Gastrocnemius medialis (tissue), 4 donors: ENCODE measurements around the gene OR2H2.

Source experiments
- POLR2A ChIP-seq, 2 donors: fragments of 450-650 bp; IDR thresholded peaks; one replicate each; pipeline ENCODE4 v1.6.1; 2017; ENCODE audit warnings: antibody characterized with exemption in 2 of 2, mild to moderate bottlenecking in 2 of 2, moderate library complexity in 2 of 2
- TF ChIP-seq, protein P1 (sequence below), 5 experiments: fragments of 450-650 bp in 3 of 5; fragments of 200-600 bp in 2 of 5; sonication (generic) in 2 of 5; IDR thresholded peaks in 4 of 5; conservative IDR thresholded peaks in 1 of 5; 1 replicate in 4 of 5; 2 replicates in 1 of 5; pipeline ENCODE4 v1.5.1; 2016 to 2019; ENCODE audit warnings: antibody characterized with exemption in 5 of 5, mild to moderate bottlenecking in 3 of 5, moderate library complexity in 3 of 5

- TF ChIP-seq, protein P1, sequence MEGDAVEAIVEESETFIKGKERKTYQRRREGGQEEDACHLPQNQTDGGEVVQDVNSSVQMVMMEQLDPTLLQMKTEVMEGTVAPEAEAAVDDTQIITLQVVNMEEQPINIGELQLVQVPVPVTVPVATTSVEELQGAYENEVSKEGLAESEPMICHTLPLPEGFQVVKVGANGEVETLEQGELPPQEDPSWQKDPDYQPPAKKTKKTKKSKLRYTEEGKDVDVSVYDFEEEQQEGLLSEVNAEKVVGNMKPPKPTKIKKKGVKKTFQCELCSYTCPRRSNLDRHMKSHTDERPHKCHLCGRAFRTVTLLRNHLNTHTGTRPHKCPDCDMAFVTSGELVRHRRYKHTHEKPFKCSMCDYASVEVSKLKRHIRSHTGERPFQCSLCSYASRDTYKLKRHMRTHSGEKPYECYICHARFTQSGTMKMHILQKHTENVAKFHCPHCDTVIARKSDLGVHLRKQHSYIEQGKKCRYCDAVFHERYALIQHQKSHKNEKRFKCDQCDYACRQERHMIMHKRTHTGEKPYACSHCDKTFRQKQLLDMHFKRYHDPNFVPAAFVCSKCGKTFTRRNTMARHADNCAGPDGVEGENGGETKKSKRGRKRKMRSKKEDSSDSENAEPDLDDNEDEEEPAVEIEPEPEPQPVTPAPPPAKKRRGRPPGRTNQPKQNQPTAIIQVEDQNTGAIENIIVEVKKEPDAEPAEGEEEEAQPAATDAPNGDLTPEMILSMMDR (IDR thresholded peaks at IDR 0.05 in 4 of 5, conservative IDR thresholded peaks at IDR 0.05 in 1 of 5) = no peak
- TF ChIP-seq POLR2A (IDR thresholded peaks at IDR 0.05) = no peak
Observed at GRCh38 chr6:29610540-29610939, 25.6 kb downstream of the OR2H2 start.
